Activated CD8-positive, alpha-beta T cell treated with anti-CD3 and anti-CD28 coated beads, Interleukin-2, amount 10 ng/mL, durations not matched to agents 7 days and 5 days (primary cell): ENCODE results near the gene LIN7B. TPM values are rescaled to one million over a fixed set of nuclear protein-coding genes. Genes with fewer than 3 reads are reported as not detected.
"Not testable (repeated sequence)": the region's sequence is repeated elsewhere in the genome, so short reads cannot be mapped to it uniquely, and the experiment has no call there.

Experiments used
- ATAC-seq: fragments of 150-1000 bp; cut with Tn5 transposase; one replicate; pipeline ENCODE4 v1.10.0; 2021; ENCODE audit warnings: moderate library complexity
- CTCF ChIA-PET: fragments of 350-600 bp; sonication (Branson Sonifier 250); formaldehyde crosslinking; loops from one replicate; lab custom pipeline; 2021; ENCODE audit warnings: antibody characterized with exemption; lab: Charles Lee
- POLR2A ChIA-PET: fragments of 350-600 bp; sonication (Branson Sonifier 250); formaldehyde crosslinking; loops from one replicate; lab custom pipeline; 2021; ENCODE audit warnings: antibody characterized with exemption; lab: Charles Lee
- DNase-seq: peaks from one replicate; pipeline ENCODE4 v3.0.0-alpha.2; 2020
- H3K27ac Mint-ChIP-seq: one replicate; pipeline ENCODE4 v1.8.0; 2021; ENCODE audit warnings: mild to moderate bottlenecking, mixed read lengths
- H3K27me3 Mint-ChIP-seq: one replicate; pipeline ENCODE4 v1.8.0; 2021; ENCODE audit warnings: low read depth, mixed read lengths
- H3K36me3 Mint-ChIP-seq: one replicate; pipeline ENCODE4 v1.8.0; 2021; ENCODE audit warnings: low read depth, mixed read lengths
- H3K4me1 Mint-ChIP-seq: one replicate; pipeline ENCODE4 v1.8.0; 2021; ENCODE audit warnings: low read depth, mixed read lengths
- H3K4me3 Mint-ChIP-seq: one replicate; pipeline ENCODE4 v1.8.0; 2021; ENCODE audit warnings: mild to moderate bottlenecking, mixed read lengths
- H3K9me3 Mint-ChIP-seq: one replicate; pipeline ENCODE4 v1.8.0; 2022; ENCODE audit warnings: mixed read lengths; ENCODE audit not compliant: insufficient read depth
- total RNA-seq, 2 experiments: library from RNA; stranded (reverse); gene quantifications; one replicate each; pipeline ENCODE4 v1.2.3, GENCODE V29; 2021

The LIN7B gene
- total RNA-seq, result 1 to 10 TPM; 3.7 to 6.3 TPM

- DNase-seq, result peak; percentile 76
- ChIA-PET CTCF (interaction anchor here (0.7 to 7.3 kb wide), 29 partner anchors 8 to 221 kb away, joined by 3 to 94 read pairs (median 4); partner anchors contain the start of genes CD37, CGB7, GYS1 and RUVBL2), POLR2A (interaction anchor here (1.0 to 1.2 kb wide), 2 partner anchors 15 to 24 kb away, joined by 3 to 4 read pairs; no protein-coding TSS in a partner anchor)
- Mint-ChIP-seq H3K4me3 (peak within 1 kb of the TSS; percentile 80), H3K27me3 (no peaks in the 10 kb centered on the region), H3K27ac (peak within 1 kb of the TSS; percentile 75), H3K36me3 (peaks cover 11% of the 10 kb centered on the region), H3K9me3 (no peaks in the 10 kb centered on the region), H3K4me1 (peaks cover 32% of the 10 kb centered on the region)
- peak; percentile 77 for ATAC-seq
These were observed at the start of gene LIN7B for GRCh38 chr19:49113762-49114629. TSS of gene LIN7B (plus strand) at chr19:49114370. CDS start at chr19:49114405, 35 bp downstream.

GRCh38 chr19:49064768-49065611 is 49.2 kb upstream of the LIN7B start, which contains the start of gene NTF4:
TSS of gene NTF4 (minus strand) at chr19:49064818. CDS start at chr19:49061997, 2,821 bp downstream.
- POLR2A ChIA-PET, result no interaction called here
- ATAC-seq, result no peak
- Mint-ChIP-seq H3K4me3 (no peak within 1 kb of the TSS), H3K27ac (no peak within 1 kb of the TSS), H3K36me3 (no peaks in the 10 kb centered on the region), H3K4me1 (no peaks in the 10 kb centered on the region), H3K9me3 (no peaks in the 10 kb centered on the region), H3K27me3 (peaks cover 60% of the 10 kb centered on the region)
- no peak for DNase-seq
- CTCF ChIA-PET, result interaction anchor here (1.0 kb wide), 1 partner anchor 33 kb away, joined by 4 read pairs; no protein-coding TSS in a partner anchor

- H3K4me1 Mint-ChIP-seq, result no peaks in the 10 kb centered on the region
- no peak for ATAC-seq
- no peak overlapping the region for H3K27ac Mint-ChIP-seq
- H3K27me3 Mint-ChIP-seq, result peaks cover 61% of the 10 kb centered on the region
- ChIA-PET CTCF (interaction anchor here (1.0 kb wide), 1 partner anchor 32 kb away, joined by 4 read pairs; no protein-coding TSS in a partner anchor), POLR2A (no interaction called here)
- no peak for DNase-seq
- H3K36me3 Mint-ChIP-seq, result no peaks in the 10 kb centered on the region
- H3K4me3 Mint-ChIP-seq, result no peak overlapping the region
- no peaks in the 10 kb centered on the region for H3K9me3 Mint-ChIP-seq
These were observed 48.2 kb upstream of the LIN7B start for GRCh38 chr19:49065905-49066512.

- ChIA-PET CTCF (no interaction called here), POLR2A (no interaction called here)
- ATAC-seq (no peak), DNase-seq (no peak)
- H3K27me3 Mint-ChIP-seq, result peaks cover 67% of the 10 kb centered on the region
- H3K4me1 Mint-ChIP-seq, result no peaks in the 10 kb centered on the region
- no peaks in the 10 kb centered on the region for H3K36me3 Mint-ChIP-seq
- H3K4me3 Mint-ChIP-seq, result no peak overlapping the region
- H3K27ac Mint-ChIP-seq, result no peak overlapping the region
- H3K9me3 Mint-ChIP-seq, result no peaks in the 10 kb centered on the region
These were observed 46.6 kb upstream of the LIN7B start for GRCh38 chr19:49067554-49067953.

- CTCF ChIA-PET, result interaction anchor here (1.2 to 1.8 kb wide), 3 partner anchors 9 to 77 kb away, joined by 4 to 7 read pairs (median 5); no protein-coding TSS in a partner anchor
- Mint-ChIP-seq H3K36me3 (peaks cover 3% of the 10 kb centered on the region), H3K27me3 (peaks cover 75% of the 10 kb centered on the region), H3K9me3 (no peaks in the 10 kb centered on the region), H3K27ac (no peak overlapping the region), H3K4me1 (peaks cover 8% of the 10 kb centered on the region), H3K4me3 (no peak overlapping the region)
- POLR2A ChIA-PET, result no interaction called here
- DNase-seq (no peak), ATAC-seq (no peak)
These were observed 45.1 kb upstream of the LIN7B start for GRCh38 chr19:49069026-49069425.

- Mint-ChIP-seq H3K27ac (no peak overlapping the region), H3K4me3 (no peak overlapping the region), H3K27me3 (peaks cover 65% of the 10 kb centered on the region), H3K4me1 (peaks cover 8% of the 10 kb centered on the region), H3K9me3 (no peaks in the 10 kb centered on the region), H3K36me3 (peaks cover 3% of the 10 kb centered on the region)
- DNase-seq (no peak), ATAC-seq (no peak)
- POLR2A ChIA-PET, result no interaction called here
- CTCF ChIA-PET, result interaction anchor here (1.5 to 1.8 kb wide), 2 partner anchors 36 to 77 kb away, joined by 3 to 7 read pairs; partner anchors contain the start of gene RUVBL2
These were observed 43.8 kb upstream of the LIN7B start for GRCh38 chr19:49070416-49070815.

- DNase-seq (no peak), ATAC-seq (peak; percentile 33)
- peaks cover 50% of the 10 kb centered on the region for H3K27me3 Mint-ChIP-seq
- peaks cover 8% of the 10 kb centered on the region for H3K4me1 Mint-ChIP-seq
- no peaks in the 10 kb centered on the region for H3K9me3 Mint-ChIP-seq
- CTCF ChIA-PET, result interaction anchor here (1.5 kb wide), 1 partner anchor 78 kb away, joined by 3 read pairs; the partner anchor contains the start of gene RUVBL2
- POLR2A ChIA-PET, result no interaction called here
- H3K27ac Mint-ChIP-seq, result no peak overlapping the region
- peaks cover 3% of the 10 kb centered on the region for H3K36me3 Mint-ChIP-seq
- H3K4me3 Mint-ChIP-seq, result no peak overlapping the region
These were observed 42.2 kb upstream of the LIN7B start for GRCh38 chr19:49071860-49072547.

- POLR2A ChIA-PET, result no interaction called here
- CTCF ChIA-PET, result interaction anchor here (0.6 to 2.5 kb wide), 7 partner anchors 8 to 125 kb away, joined by 3 to 9 read pairs (median 5); partner anchors contain the start of genes CGB7 and LIN7B
- no peak for DNase-seq
- Mint-ChIP-seq H3K9me3 (no peaks in the 10 kb centered on the region), H3K4me3 (no peak overlapping the region), H3K27ac (no peak overlapping the region), H3K4me1 (peaks cover 8% of the 10 kb centered on the region), H3K27me3 (peaks cover 42% of the 10 kb centered on the region), H3K36me3 (peaks cover 3% of the 10 kb centered on the region)
- ATAC-seq, result no peak
These were observed 40.4 kb upstream of the LIN7B start for GRCh38 chr19:49073514-49074378.

- H3K9me3 Mint-ChIP-seq, H3K4me1 Mint-ChIP-seq, H3K27ac Mint-ChIP-seq, H3K36me3 Mint-ChIP-seq, POLR2A ChIA-PET, H3K4me3 Mint-ChIP-seq, ATAC-seq: not testable (repeated sequence)
- peaks cover 32% of the 10 kb centered on the region for H3K27me3 Mint-ChIP-seq
- DNase-seq, result peak; percentile 38
- CTCF ChIA-PET, result interaction anchor here (0.6 to 2.5 kb wide), 9 partner anchors 9 to 142 kb away, joined by 3 to 9 read pairs (median 5); partner anchors contain the start of genes CGB7 and LIN7B
These were observed 39.3 kb upstream of the LIN7B start for GRCh38 chr19:49074869-49075268.

- Mint-ChIP-seq H3K36me3 (peaks cover 3% of the 10 kb centered on the region), H3K27me3 (no peaks in the 10 kb centered on the region), H3K4me3 (no peak overlapping the region), H3K4me1 (peaks cover 7% of the 10 kb centered on the region), H3K9me3 (no peaks in the 10 kb centered on the region), H3K27ac (no peak overlapping the region)
- DNase-seq (no peak), ATAC-seq (no peak)
- CTCF ChIA-PET, result no interaction called here
- POLR2A ChIA-PET, result no interaction called here
These were observed 33.8 kb upstream of the LIN7B start for GRCh38 chr19:49080392-49080791.
